GM23338 (cell line): Measurements from ENCODE around the gene CTCFL. TPM values are rescaled to one million over a fixed set of nuclear protein-coding genes. Genes with fewer than 3 reads are reported as not detected.

Experiments used
- ATAC-seq: fragments of 200-7000 bp; cut with Tn5 transposase; 3 replicates; pipeline ENCODE4 v1.9.1; 2020
- DNase-seq: peaks from one replicate; pipeline ENCODE4 v3.0.0-alpha.2; 2015; ENCODE audit warnings: low spot score
- H2AFZ ChIP-seq: fragments of 200-600 bp; sonication (generic); 2 replicates; pipeline ENCODE4 v1.8.0; 2016; ENCODE audit warnings: antibody characterized with exemption, mild to moderate bottlenecking, moderate library complexity
- H3F3A ChIP-seq: fragments of 200-600 bp; sonication (generic); replicated peaks from 2 replicates; pipeline ENCODE4 v1.8.0; 2017; ENCODE audit warnings: antibody characterized with exemption, mixed run types, low read depth
- H3K27ac ChIP-seq: fragments of 200-600 bp; sonication (generic); 2 replicates; pipeline ENCODE4 v1.6.1; 2016; ENCODE audit warnings: low read depth
- H3K27me3 ChIP-seq: fragments of 200-600 bp; sonication (generic); 2 replicates; pipeline ENCODE4 v1.8.0; 2016; ENCODE audit warnings: mild to moderate bottlenecking, mixed run types, moderate library complexity; ENCODE audit not compliant: insufficient read depth
- H3K36me3 ChIP-seq: fragments of 200-600 bp; sonication (generic); 2 replicates; pipeline ENCODE4 v1.8.0; 2016; ENCODE audit warnings: mild to moderate bottlenecking; ENCODE audit not compliant: insufficient read depth
- H3K4me1 ChIP-seq: fragments of 200-600 bp; sonication (generic); 2 replicates; pipeline ENCODE4 v1.8.0; 2016; ENCODE audit warnings: mild to moderate bottlenecking, moderate library complexity; ENCODE audit not compliant: insufficient read depth
- H3K4me2 ChIP-seq: fragments of 200-600 bp; sonication (generic); 2 replicates; pipeline ENCODE4 v1.7.1; 2017; ENCODE audit warnings: mixed run types
- H3K4me3 ChIP-seq: fragments of 200-600 bp; sonication (generic); 2 replicates; pipeline ENCODE4 v1.6.1; 2016; ENCODE audit warnings: mixed run types
- H3K79me2 ChIP-seq: fragments of 200-600 bp; sonication (generic); replicated peaks from 2 replicates; pipeline ENCODE4 v1.8.0; 2017; ENCODE audit warnings: mild to moderate bottlenecking; ENCODE audit not compliant: insufficient read depth
- H3K9me2 ChIP-seq: fragments of 200-600 bp; sonication (generic); 2 replicates; pipeline ENCODE4 v1.8.0; 2017; ENCODE audit not compliant: insufficient read depth
- H4K20me1 ChIP-seq: fragments of 200-600 bp; sonication (generic); replicated peaks from 2 replicates; pipeline ENCODE4 v1.8.0; 2017; ENCODE audit warnings: mild to moderate bottlenecking; ENCODE audit not compliant: insufficient read depth
- H3K27ac Mint-ChIP-seq: 2 replicates; pipeline ENCODE4 v1.8.0; 2020; ENCODE audit warnings: inconsistent platforms, mild to moderate bottlenecking, moderate library complexity, mixed read lengths
- H3K27me3 Mint-ChIP-seq: 3 replicates; pipeline ENCODE4 v1.8.0; 2022; ENCODE audit warnings: low read depth, mild to moderate bottlenecking, moderate library complexity, mixed read lengths, inconsistent platforms; ENCODE audit not compliant: insufficient read depth, poor library complexity
- H3K36me3 Mint-ChIP-seq: 3 replicates; pipeline ENCODE4 v1.8.0; 2021; ENCODE audit warnings: low read depth, mild to moderate bottlenecking, inconsistent platforms, moderate library complexity, mixed read lengths
- H3K4me1 Mint-ChIP-seq: 3 replicates; pipeline ENCODE4 v1.8.0; 2020; ENCODE audit warnings: mild to moderate bottlenecking, inconsistent platforms, mixed read lengths
- H3K4me3 Mint-ChIP-seq: 3 replicates; pipeline ENCODE4 v1.8.0; 2021; ENCODE audit warnings: moderate library complexity, mild to moderate bottlenecking, inconsistent platforms, mixed read lengths
- H3K9me3 Mint-ChIP-seq: 3 replicates; pipeline ENCODE4 v1.8.0; 2020; ENCODE audit warnings: moderate library complexity, mild to moderate bottlenecking, inconsistent platforms, mixed read lengths
- EZH2phosphoT487 ChIP-seq: fragments of 200-600 bp; sonication (generic); IDR thresholded peaks from one replicate; pipeline ENCODE4 v1.8.1; 2018; ENCODE audit warnings: antibody characterized with exemption; ENCODE audit not compliant: unreplicated experiment
- STAT1 ChIP-seq: IDR thresholded peaks from one replicate; pipeline ENCODE4 v1.6.1; 2016; ENCODE audit warnings: antibody characterized with exemption; ENCODE audit not compliant: unreplicated experiment
- ZNF114 ChIP-seq: fragments of 250-450 bp; sonication (Bioruptor Pico); IDR thresholded peaks from 2 replicates; pipeline ENCODE4 v1.5.0; 2020; ENCODE audit warnings: mild to moderate bottlenecking, moderate library complexity
- ZNF331 ChIP-seq: fragments of 250-450 bp; sonication (Bioruptor Pico); IDR thresholded peaks from 2 replicates; pipeline ENCODE4 v1.5.0; 2020; ENCODE audit warnings: low read depth, mild to moderate bottlenecking, moderate library complexity
- polyA plus RNA-seq: library from polyadenylated mRNA; unstranded; fragments of >200 nt; fragmentation: Nextera tagmentation; extraction: Ambion mirVana; gene quantifications from 2 replicates; pipeline ENCODE4 v1.2.1, GENCODE V29; 2016
- total RNA-seq: library from RNA; depleted of rRNA; stranded (reverse); fragments of >200 nt; shearing (Covaris generic); gene quantifications from 2 replicates; pipeline ENCODE4 v1.2.3, GENCODE V29; 2014
- TF ChIP-seq, protein P1 (sequence below): fragments of 250-450 bp; sonication (Bioruptor Pico); IDR thresholded peaks from 2 replicates; pipeline ENCODE4 v1.5.0; 2020; ENCODE audit warnings: mild to moderate bottlenecking, moderate library complexity
- TF ChIP-seq, protein P2 (sequence below), 2 experiments: fragments of 200-600 bp in 1 of 2; sonication (generic) in 1 of 2; conservative IDR thresholded peaks; 2 replicates each; pipeline versions ENCODE4 v1.5.1 to v1.6.1; 2016 to 2017; ENCODE audit warnings: antibody characterized with exemption in 2 of 2, low read depth in 2 of 2, mild to moderate bottlenecking in 2 of 2, moderate library complexity in 1 of 2

Gene CTCFL
- total and polyA plus RNA-seq, 2 experiments from 2014 or later = 0.55 to 1.4 TPM

GRCh38 chr20:57517904-57518303 lies 7.0 kb downstream of the CTCFL start (continued):
- no peak for TF ChIP-seq EZH2phosphoT487
- TF ChIP-seq STAT1 = no peak
- TF ChIP-seq ZNF331 (CRISPR knock-in tag) = no peak
- TF ChIP-seq ZNF114 (CRISPR knock-in tag) = no peak
- TF ChIP-seq, protein P1, sequence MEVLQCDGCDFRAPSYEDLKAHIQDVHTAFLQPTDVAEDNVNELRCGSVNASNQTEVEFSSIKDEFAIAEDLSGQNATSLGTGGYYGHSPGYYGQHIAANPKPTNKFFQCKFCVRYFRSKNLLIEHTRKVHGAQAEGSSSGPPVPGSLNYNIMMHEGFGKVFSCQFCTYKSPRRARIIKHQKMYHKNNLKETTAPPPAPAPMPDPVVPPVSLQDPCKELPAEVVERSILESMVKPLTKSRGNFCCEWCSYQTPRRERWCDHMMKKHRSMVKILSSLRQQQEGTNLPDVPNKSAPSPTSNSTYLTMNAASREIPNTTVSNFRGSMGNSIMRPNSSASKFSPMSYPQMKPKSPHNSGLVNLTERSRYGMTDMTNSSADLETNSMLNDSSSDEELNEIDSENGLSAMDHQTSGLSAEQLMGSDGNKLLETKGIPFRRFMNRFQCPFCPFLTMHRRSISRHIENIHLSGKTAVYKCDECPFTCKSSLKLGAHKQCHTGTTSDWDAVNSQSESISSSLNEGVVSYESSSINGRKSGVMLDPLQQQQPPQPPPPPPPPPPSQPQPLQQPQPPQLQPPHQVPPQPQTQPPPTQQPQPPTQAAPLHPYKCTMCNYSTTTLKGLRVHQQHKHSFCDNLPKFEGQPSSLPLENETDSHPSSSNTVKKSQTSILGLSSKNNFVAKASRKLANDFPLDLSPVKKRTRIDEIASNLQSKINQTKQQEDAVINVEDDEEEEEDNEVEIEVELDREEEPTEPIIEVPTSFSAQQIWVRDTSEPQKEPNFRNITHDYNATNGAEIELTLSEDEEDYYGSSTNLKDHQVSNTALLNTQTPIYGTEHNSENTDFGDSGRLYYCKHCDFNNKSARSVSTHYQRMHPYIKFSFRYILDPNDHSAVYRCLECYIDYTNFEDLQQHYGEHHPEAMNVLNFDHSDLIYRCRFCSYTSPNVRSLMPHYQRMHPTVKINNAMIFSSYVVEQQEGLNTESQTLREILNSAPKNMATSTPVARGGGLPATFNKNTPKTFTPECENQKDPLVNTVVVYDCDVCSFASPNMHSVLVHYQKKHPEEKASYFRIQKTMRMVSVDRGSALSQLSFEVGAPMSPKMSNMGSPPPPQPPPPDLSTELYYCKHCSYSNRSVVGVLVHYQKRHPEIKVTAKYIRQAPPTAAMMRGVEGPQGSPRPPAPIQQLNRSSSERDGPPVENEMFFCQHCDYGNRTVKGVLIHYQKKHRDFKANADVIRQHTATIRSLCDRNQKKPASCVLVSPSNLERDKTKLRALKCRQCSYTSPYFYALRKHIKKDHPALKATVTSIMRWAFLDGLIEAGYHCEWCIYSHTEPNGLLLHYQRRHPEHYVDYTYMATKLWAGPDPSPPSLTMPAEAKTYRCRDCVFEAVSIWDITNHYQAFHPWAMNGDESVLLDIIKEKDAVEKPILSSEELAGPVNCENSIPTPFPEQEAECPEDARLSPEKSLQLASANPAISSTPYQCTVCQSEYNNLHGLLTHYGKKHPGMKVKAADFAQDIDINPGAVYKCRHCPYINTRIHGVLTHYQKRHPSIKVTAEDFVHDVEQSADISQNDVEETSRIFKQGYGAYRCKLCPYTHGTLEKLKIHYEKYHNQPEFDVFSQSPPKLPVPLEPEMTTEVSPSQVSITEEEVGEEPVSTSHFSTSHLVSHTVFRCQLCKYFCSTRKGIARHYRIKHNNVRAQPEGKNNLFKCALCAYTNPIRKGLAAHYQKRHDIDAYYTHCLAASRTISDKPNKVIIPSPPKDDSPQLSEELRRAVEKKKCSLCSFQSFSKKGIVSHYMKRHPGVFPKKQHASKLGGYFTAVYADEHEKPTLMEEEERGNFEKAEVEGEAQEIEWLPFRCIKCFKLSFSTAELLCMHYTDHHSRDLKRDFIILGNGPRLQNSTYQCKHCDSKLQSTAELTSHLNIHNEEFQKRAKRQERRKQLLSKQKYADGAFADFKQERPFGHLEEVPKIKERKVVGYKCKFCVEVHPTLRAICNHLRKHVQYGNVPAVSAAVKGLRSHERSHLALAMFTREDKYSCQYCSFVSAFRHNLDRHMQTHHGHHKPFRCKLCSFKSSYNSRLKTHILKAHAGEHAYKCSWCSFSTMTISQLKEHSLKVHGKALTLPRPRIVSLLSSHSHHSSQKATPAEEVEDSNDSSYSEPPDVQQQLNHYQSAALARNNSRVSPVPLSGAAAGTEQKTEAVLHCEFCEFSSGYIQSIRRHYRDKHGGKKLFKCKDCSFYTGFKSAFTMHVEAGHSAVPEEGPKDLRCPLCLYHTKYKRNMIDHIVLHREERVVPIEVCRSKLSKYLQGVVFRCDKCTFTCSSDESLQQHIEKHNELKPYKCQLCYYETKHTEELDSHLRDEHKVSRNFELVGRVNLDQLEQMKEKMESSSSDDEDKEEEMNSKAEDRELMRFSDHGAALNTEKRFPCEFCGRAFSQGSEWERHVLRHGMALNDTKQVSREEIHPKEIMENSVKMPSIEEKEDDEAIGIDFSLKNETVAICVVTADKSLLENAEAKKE = no peak

DNA sequence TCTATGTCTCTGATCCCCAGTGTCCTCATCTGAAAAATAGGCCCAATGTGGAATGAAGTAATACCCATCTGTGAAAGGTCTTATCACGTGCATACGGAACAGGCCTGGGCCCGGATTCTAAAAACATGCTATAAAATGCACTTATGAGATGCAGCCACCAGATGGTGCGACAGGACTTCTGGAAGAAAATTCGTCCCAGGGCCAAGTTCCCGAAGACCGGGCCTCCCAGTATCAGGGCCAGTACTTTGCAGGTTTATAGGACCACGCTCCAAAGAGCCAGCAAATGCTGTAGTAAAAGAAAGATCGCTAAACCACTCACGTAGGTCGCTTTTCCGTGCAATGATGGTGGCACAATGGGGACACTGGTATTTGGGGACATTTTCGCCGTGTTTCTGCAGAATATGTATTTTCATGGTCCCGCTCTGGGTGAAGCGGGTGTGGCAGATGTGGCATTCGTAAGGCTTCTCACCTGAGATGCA lies 10.6 kb downstream of the CTCFL start:
- Histone ChIP-seq H4K20me1 (no peaks in the 10 kb centered on the region), H3K4me2 (no peak overlapping the region), H2AFZ (no peak overlapping the region; the same call in 1 of the 2 replicates), H3K4me1 (peaks cover 9% of the 10 kb centered on the region), H3K36me3 (no peaks in the 10 kb centered on the region), H3K9me2 (no peaks in the 10 kb centered on the region), H3F3A (no peaks in the 10 kb centered on the region), H3K4me3 (no peak overlapping the region), H3K79me2 (no peaks in the 10 kb centered on the region), H3K27me3 (no peaks in the 10 kb centered on the region), H3K27ac (no peak overlapping the region)
- Mint-ChIP-seq H3K4me1 (peaks cover 19% of the 10 kb centered on the region), H3K9me3 (no peaks in the 10 kb centered on the region), H3K27me3 (peaks cover 3% of the 10 kb centered on the region), H3K4me3 (no peak overlapping the region), H3K27ac (no peak overlapping the region), H3K36me3 (no peaks in the 10 kb centered on the region)
- TF ChIP-seq, protein P2, sequence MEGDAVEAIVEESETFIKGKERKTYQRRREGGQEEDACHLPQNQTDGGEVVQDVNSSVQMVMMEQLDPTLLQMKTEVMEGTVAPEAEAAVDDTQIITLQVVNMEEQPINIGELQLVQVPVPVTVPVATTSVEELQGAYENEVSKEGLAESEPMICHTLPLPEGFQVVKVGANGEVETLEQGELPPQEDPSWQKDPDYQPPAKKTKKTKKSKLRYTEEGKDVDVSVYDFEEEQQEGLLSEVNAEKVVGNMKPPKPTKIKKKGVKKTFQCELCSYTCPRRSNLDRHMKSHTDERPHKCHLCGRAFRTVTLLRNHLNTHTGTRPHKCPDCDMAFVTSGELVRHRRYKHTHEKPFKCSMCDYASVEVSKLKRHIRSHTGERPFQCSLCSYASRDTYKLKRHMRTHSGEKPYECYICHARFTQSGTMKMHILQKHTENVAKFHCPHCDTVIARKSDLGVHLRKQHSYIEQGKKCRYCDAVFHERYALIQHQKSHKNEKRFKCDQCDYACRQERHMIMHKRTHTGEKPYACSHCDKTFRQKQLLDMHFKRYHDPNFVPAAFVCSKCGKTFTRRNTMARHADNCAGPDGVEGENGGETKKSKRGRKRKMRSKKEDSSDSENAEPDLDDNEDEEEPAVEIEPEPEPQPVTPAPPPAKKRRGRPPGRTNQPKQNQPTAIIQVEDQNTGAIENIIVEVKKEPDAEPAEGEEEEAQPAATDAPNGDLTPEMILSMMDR (conservative IDR thresholded peaks at IDR 0.05; ENCODE audit: low read depth in 2 of 2) = peak; percentile 76 to 87
- TF ChIP-seq ZNF114 (CRISPR knock-in tag) = no peak
- TF ChIP-seq STAT1 = no peak
- ATAC-seq (peak; percentile 85), DNase-seq (peak; percentile 92)
